HG03135 (cell line): ENCODE measurements around the gene ELAC2.

Source experiments
- ATAC-seq: cut with Tn5 transposase; IDR thresholded peaks from one replicate; pipeline ENCODE4 v1.9.1; 2021; ENCODE audit warnings: mild to moderate bottlenecking, moderate library complexity; ENCODE audit not compliant: unreplicated experiment

The ELAC2 gene

GRCh38 chr17:13017655-13018459, at the start of gene ELAC2:
ELAC2 (minus strand) TSS chr17:13018027; CDS start chr17:13017947, 80 bp downstream.
- peak; percentile 97 for ATAC-seq

GRCh38 chr17:13065032-13065431, 47.2 kb upstream of the ELAC2 start:
- no peak for ATAC-seq

- no peak for ATAC-seq
These were observed 37.3 kb upstream of the ELAC2 start for GRCh38 chr17:13055131-13055530.

- ATAC-seq, result no peak
These were observed 36.8 kb upstream of the ELAC2 start for GRCh38 chr17:13054666-13055065.

GRCh38 chr17:13051915-13052314, 34.1 kb upstream of the ELAC2 start:
- ATAC-seq, result no peak

GRCh38 chr17:13047011-13047606, 29.3 kb upstream of the ELAC2 start:
- ATAC-seq, result no peak

- ATAC-seq, result no peak
These were observed 28.5 kb upstream of the ELAC2 start for GRCh38 chr17:13046361-13046760.

- no peak for ATAC-seq
These were observed 26.8 kb upstream of the ELAC2 start for GRCh38 chr17:13044572-13045065.

GRCh38 chr17:13038931-13039665, 21.3 kb upstream of the ELAC2 start:
- no peak for ATAC-seq

GRCh38 chr17:13036751-13037150, 18.9 kb upstream of the ELAC2 start:
- ATAC-seq, result no peak

GRCh38 chr17:13035420-13035819, 17.6 kb upstream of the ELAC2 start:
- ATAC-seq, result no peak

GRCh38 chr17:13031718-13032350, 14.0 kb upstream of the ELAC2 start:
- ATAC-seq, result no peak

- no peak for ATAC-seq
These were observed 12.9 kb upstream of the ELAC2 start for GRCh38 chr17:13030459-13031300.

GRCh38 chr17:13030056-13030455, 12.2 kb upstream of the ELAC2 start:
- ATAC-seq, result no peak

GRCh38 chr17:13029340-13029739, 11.5 kb upstream of the ELAC2 start:
- ATAC-seq, result no peak

GRCh38 chr17:13027246-13027645, 9.4 kb upstream of the ELAC2 start:
- no peak for ATAC-seq

GRCh38 chr17:13025687-13026086, 7.9 kb upstream of the ELAC2 start:
- no peak for ATAC-seq

- no peak for ATAC-seq
These were observed 7.4 kb upstream of the ELAC2 start for GRCh38 chr17:13025258-13025627.

- ATAC-seq, result peak; percentile 77
These were observed 6.9 kb upstream of the ELAC2 start for GRCh38 chr17:13024526-13025257.

GRCh38 chr17:13024016-13024415, 6.2 kb upstream of the ELAC2 start:
- ATAC-seq, result no peak
